GM12872 (cell line): ENCODE data around the gene UGT1A10.

Experiments used
- TF ChIP-seq, protein P1 (sequence below): IDR thresholded peaks from 3 replicates; pipeline ENCODE4 v1.5.1; 2011; ENCODE audit warnings: low read depth, mild to moderate bottlenecking, low read length, moderate library complexity; ENCODE audit not compliant: insufficient read depth

The UGT1A10 gene

DNA sequence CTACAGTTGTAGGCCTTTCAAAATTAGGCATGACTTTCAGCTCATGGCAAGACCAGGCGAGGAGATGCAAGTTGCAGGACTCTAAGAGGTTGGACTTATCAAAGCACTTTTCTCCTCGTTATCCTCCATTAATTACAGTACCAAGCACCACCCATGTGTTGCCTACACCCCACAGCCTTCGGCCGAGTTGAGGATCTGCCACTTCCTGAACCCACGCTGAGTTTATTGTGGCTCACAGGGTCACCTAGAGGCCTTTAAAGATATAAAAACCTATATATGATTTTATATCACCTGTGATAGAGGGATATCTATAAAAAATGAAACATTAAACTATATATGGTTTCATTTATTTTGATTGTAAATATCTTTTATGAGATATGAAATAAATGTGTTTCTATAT, 2.6 kb downstream of the UGT1A10 start:
- TF ChIP-seq, protein P1, sequence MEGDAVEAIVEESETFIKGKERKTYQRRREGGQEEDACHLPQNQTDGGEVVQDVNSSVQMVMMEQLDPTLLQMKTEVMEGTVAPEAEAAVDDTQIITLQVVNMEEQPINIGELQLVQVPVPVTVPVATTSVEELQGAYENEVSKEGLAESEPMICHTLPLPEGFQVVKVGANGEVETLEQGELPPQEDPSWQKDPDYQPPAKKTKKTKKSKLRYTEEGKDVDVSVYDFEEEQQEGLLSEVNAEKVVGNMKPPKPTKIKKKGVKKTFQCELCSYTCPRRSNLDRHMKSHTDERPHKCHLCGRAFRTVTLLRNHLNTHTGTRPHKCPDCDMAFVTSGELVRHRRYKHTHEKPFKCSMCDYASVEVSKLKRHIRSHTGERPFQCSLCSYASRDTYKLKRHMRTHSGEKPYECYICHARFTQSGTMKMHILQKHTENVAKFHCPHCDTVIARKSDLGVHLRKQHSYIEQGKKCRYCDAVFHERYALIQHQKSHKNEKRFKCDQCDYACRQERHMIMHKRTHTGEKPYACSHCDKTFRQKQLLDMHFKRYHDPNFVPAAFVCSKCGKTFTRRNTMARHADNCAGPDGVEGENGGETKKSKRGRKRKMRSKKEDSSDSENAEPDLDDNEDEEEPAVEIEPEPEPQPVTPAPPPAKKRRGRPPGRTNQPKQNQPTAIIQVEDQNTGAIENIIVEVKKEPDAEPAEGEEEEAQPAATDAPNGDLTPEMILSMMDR, result no peak

DNA sequence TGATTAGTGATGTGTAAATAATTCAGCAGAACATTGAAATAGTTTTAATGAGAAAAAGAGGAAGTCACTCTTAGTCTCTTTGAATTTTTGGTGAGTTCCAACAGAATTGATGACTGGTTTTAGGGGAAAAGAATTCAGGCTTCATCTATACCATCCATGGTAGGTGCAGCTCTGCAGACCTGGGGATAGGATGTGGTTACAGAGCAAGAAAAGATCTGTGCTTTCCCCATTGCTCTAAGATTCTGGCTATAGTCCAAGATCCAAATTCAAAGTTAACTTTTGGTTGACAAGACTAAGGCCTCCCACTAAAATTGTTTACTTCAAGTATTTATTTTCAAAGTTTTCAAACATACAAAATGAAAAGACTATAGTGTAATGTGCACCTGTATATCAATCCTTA, 3.6 kb downstream of the UGT1A10 start:
- TF ChIP-seq, protein P1, result no peak

DNA sequence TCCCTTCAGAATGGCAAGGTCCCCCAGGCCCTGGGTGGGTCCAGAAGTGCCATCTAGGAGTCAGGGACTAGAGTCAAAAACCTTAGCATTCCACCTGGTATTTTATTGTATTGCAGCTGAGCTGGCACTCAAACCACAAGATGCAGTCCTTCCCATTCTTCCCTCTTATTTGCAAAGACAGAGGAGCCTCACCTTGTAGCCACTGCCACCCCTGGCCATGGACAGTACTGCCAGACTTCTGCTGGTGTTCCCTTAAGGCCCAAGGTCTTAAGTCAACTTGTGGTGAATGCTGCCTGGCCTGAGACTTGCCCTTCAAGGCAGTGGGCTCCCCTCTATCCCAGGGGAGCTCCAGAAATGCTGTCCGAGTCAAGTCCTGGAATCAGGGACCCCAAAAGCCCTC, 6.9 kb downstream of the UGT1A10 start:
- TF ChIP-seq, protein P1, result peak; percentile 41

DNA sequence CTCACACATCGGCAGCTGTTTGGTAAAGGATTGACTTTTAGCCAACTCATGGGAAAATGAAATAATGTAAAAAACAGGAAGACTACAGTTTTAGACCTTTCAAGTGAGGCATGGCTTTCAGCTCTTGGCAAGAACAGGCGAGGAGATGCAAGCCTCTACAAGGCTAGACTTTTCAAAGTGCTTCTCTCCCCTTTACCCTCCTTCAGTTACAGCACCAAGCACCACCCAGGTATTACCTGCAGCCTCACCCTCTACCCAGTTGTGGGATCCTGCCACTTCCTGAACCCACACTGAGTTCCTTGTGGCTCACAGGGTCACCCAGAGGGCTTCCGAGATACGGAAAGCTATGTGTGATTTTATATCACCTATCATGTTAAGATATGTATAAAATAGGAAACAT, 14.7 kb downstream of the UGT1A10 start:
- TF ChIP-seq, protein P1, result no peak

DNA sequence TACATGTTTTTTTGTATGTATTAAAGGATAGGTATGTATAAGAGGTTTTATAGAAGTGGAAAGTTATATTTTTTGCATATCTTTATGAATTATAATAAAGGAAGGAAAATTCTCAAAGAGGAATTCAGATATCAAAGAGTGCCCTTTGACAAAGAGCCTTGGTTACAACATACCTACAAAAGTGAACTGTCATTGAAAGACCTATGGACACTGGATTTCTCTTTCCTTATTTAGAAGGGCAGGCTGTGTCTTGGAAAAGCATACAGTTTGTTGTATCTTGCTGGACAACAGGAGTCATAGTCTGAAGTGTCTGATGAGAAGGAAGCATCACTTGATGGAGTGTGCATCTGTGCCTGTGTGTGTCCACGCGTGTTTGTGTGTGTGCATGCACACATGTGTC, 15.2 kb downstream of the UGT1A10 start:
- TF ChIP-seq, protein P1, result no peak

DNA sequence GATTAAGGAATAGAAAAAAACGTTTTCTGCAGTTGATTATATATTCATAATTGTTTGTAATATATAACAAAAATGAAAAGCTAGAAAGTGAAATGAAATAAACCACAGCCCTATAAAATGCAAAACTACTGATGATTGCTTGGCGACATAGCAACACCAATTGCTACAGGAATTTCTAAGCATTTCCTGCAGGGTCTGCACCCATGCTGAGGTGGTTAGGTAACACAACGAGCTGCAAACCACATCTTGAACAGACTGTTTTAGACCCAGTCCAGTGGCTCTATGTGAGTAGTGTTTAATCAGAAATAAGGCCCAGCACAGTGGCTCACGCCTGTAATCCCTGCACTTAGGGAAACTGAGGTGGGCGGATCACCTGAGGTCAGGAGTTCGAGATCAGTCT, 18.3 kb downstream of the UGT1A10 start:
- TF ChIP-seq, protein P1, result no peak

DNA sequence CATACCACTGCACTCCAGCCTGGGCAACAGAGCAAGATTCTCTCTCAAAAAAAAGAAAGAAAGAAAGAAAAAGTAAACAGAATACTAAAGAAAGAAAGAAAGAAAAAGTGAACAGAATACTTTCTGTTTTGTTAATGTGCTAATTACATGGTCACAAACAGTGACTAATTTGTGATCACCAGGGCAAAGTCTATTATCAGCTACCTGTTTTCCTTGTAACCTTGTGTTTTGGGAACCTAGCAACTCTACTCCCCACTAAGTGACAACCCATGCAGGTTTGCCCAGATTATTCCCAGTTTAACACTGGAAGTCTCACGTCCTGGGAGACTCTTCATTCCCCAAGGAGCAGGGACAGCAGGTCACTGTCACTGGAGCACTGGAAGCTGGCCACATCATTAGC, 18.8 kb downstream of the UGT1A10 start:
- TF ChIP-seq, protein P1, result no peak

DNA sequence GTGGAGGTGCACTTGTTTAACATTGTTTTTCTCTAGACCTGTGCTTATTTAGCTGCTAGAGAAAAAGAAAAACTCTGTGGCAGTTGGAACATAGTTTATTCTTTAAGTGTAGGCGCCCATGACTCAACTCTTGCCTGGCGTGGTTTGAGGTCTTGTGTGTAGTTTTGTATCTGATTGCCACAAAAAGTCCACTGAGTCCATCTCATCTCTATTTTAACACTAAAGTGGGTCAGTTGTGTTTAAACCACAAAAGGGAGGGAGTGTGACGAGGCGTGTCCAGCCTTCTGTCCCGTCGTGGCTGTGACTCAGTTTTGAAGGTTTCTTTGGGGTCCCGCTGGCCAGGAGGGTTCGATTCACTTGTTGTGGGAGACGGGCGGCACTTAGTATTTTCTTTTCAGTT, 20.2 kb downstream of the UGT1A10 start:
- TF ChIP-seq, protein P1, result no peak
